DMS153 treated with DMSO at 0.1 percent for 48 hours (cell line): ENCODE measurements around the gene PRKD1.
"Not testable (repeated sequence)": the region's sequence is repeated elsewhere in the genome, so short reads cannot be mapped to it uniquely, and the experiment has no call there.

Source experiments
- DNase-seq: peaks from one replicate; lab custom pipeline; 2025; ENCODE audit not compliant: unreplicated experiment; lab: John Stamatoyannopoulos, UW

The PRKD1 gene

GRCh38 chr14:29749327-29749726 is 178.3 kb downstream of the PRKD1 start:
- DNase-seq, result no peak

- DNase-seq, result no peak
Measured at GRCh38 chr14:29745863-29746262, 181.8 kb downstream of the PRKD1 start.

GRCh38 chr14:29743531-29743930 is 184.1 kb downstream of the PRKD1 start:
- DNase-seq, result no peak

- peak; percentile 43 for DNase-seq
Measured at GRCh38 chr14:29741909-29742401, 185.7 kb downstream of the PRKD1 start.

GRCh38 chr14:29740491-29740890 is 187.2 kb downstream of the PRKD1 start:
- no peak for DNase-seq

GRCh38 chr14:29738950-29739349 is 188.7 kb downstream of the PRKD1 start:
- no peak for DNase-seq

GRCh38 chr14:29738056-29738455 is 189.6 kb downstream of the PRKD1 start:
- no peak for DNase-seq

GRCh38 chr14:29735459-29735858 is 192.2 kb downstream of the PRKD1 start:
- DNase-seq, result no peak

GRCh38 chr14:29734732-29735131 is 192.9 kb downstream of the PRKD1 start:
- no peak for DNase-seq

GRCh38 chr14:29726560-29727331 is 200.9 kb downstream of the PRKD1 start:
- DNase-seq, result not testable (repeated sequence)

GRCh38 chr14:29724991-29725390 is 202.7 kb downstream of the PRKD1 start:
- DNase-seq, result no peak

GRCh38 chr14:29722831-29723230 is 204.8 kb downstream of the PRKD1 start:
- no peak for DNase-seq

GRCh38 chr14:29721586-29721985 is 206.1 kb downstream of the PRKD1 start:
- DNase-seq, result no peak

GRCh38 chr14:29717901-29718300 is 209.7 kb downstream of the PRKD1 start:
- DNase-seq, result no peak

- DNase-seq, result no peak
Measured at GRCh38 chr14:29716150-29716549, 211.5 kb downstream of the PRKD1 start.

- peak; percentile 43 for DNase-seq
Measured at GRCh38 chr14:29712601-29713000, 215.0 kb downstream of the PRKD1 start.

GRCh38 chr14:29710015-29710414 is 217.6 kb downstream of the PRKD1 start:
- no peak for DNase-seq

GRCh38 chr14:29709490-29709889 is 218.2 kb downstream of the PRKD1 start:
- DNase-seq, result no peak

GRCh38 chr14:29706700-29707099 is 220.9 kb downstream of the PRKD1 start:
- DNase-seq, result no peak

GRCh38 chr14:29705801-29706200 is 221.8 kb downstream of the PRKD1 start:
- DNase-seq, result no peak

- DNase-seq, result not testable (repeated sequence)
Measured at GRCh38 chr14:29689597-29689996, 238.1 kb downstream of the PRKD1 start.

GRCh38 chr14:29687866-29688265 is 239.8 kb downstream of the PRKD1 start:
- DNase-seq, result no peak
